Liver (tissue), 9 donors: ENCODE data around the gene LTBP4. TPM values are rescaled to one million over a fixed set of nuclear protein-coding genes. Genes with fewer than 3 reads are reported as not detected.

ENCODE experiments used
- DNase-seq: peaks from one replicate; pipeline ENCODE4 v3.0.0-alpha.2; 2017; ENCODE audit warnings: low spot score
- H3K27ac ChIP-seq, 2 donors: one replicate each; pipeline ENCODE4 v1.7.0; 2013; ENCODE audit warnings: inconsistent platforms in 2 of 2, low read length in 2 of 2, control low read depth in 1 of 2, low read depth in 1 of 2, mild to moderate bottlenecking in 1 of 2
- H3K27me3 ChIP-seq, 4 donors: one replicate each; pipeline versions ENCODE4 v1.6.1 to v1.7.0; 2013; ENCODE audit warnings: low read length in 3 of 4, inconsistent platforms in 1 of 4, mild to moderate bottlenecking in 1 of 4, moderate library complexity in 1 of 4; ENCODE audit not compliant: control insufficient read depth in 4 of 4, insufficient read depth in 4 of 4
- H3K36me3 ChIP-seq, 4 donors: one replicate each; pipeline versions ENCODE4 v1.6.1 to v1.7.0; 2013; ENCODE audit warnings: low read length in 3 of 4, mild to moderate bottlenecking in 3 of 4, low read depth in 1 of 4, moderate library complexity in 1 of 4; ENCODE audit not compliant: control insufficient read depth in 4 of 4, insufficient read depth in 3 of 4
- H3K4me1 ChIP-seq, 4 donors: one replicate each; pipeline versions ENCODE4 v1.6.1 to v1.7.0; 2013; ENCODE audit warnings: low read length in 3 of 4, mild to moderate bottlenecking in 3 of 4, moderate library complexity in 1 of 4; ENCODE audit not compliant: control insufficient read depth in 4 of 4, insufficient read depth in 4 of 4
- H3K4me3 ChIP-seq, 3 donors: one replicate each; pipeline versions ENCODE4 v1.6.1 to v1.7.0; 2013; ENCODE audit warnings: low read length in 3 of 3, control low read depth in 1 of 3, low read depth in 1 of 3, mild to moderate bottlenecking in 1 of 3
- H3K9ac ChIP-seq, 2 donors: one replicate each; pipeline ENCODE4 v1.7.0; 2013; ENCODE audit warnings: low read length in 2 of 2, mild to moderate bottlenecking in 2 of 2, moderate library complexity in 2 of 2, control low read depth in 1 of 2, low read depth in 1 of 2
- H3K9me3 ChIP-seq, 4 donors: one replicate each; pipeline versions ENCODE4 v1.6.1 to v1.7.0; 2013; ENCODE audit warnings: low read length in 3 of 4; ENCODE audit not compliant: control insufficient read depth in 4 of 4
- ATF3 ChIP-seq: IDR thresholded peaks from 2 replicates; pipeline ENCODE4 v1.6.1; 2016; ENCODE audit warnings: antibody characterized with exemption
- CTCF ChIP-seq: fragments of 150-350 bp; IDR thresholded peaks from 2 replicates; pipeline ENCODE4 v1.5.1; 2017; ENCODE audit warnings: improper control_type of control experiment, low read depth, low read length; ENCODE audit not compliant: missing input control
- FOXA1 ChIP-seq: IDR thresholded peaks from 2 replicates; pipeline ENCODE4 v1.6.1; 2016; ENCODE audit warnings: antibody characterized with exemption
- FOXA2 ChIP-seq: IDR thresholded peaks from 2 replicates; pipeline ENCODE4 v1.6.1; 2016; ENCODE audit warnings: antibody characterized with exemption
- GABPA ChIP-seq, 2 donors: IDR thresholded peaks in 1 of 2; conservative IDR thresholded peaks in 1 of 2; 2 replicates each; pipeline ENCODE4 v1.6.1; 2016; ENCODE audit warnings: antibody characterized with exemption in 2 of 2, mild to moderate bottlenecking in 1 of 2, moderate library complexity in 1 of 2
- JUND ChIP-seq, 2 donors: IDR thresholded peaks; 2 replicates each; pipeline ENCODE4 v1.6.1; 2016; ENCODE audit warnings: antibody characterized with exemption in 2 of 2
- MAX ChIP-seq: IDR thresholded peaks from 2 replicates; pipeline ENCODE4 v1.6.1; 2016; ENCODE audit warnings: antibody characterized with exemption
- RAD21 ChIP-seq, 2 donors: IDR thresholded peaks; 2 replicates each; pipeline ENCODE4 v1.6.1; 2016; ENCODE audit warnings: antibody characterized with exemption in 2 of 2, mild to moderate bottlenecking in 2 of 2
- REST ChIP-seq: IDR thresholded peaks from 2 replicates; pipeline ENCODE4 v1.6.1; 2016; ENCODE audit warnings: antibody characterized with exemption, mild to moderate bottlenecking
- RXRA ChIP-seq, 2 donors: IDR thresholded peaks; 2 replicates each; pipeline ENCODE4 v1.6.1; 2017 to 2018; ENCODE audit warnings: antibody characterized with exemption in 2 of 2, mild to moderate bottlenecking in 1 of 2
- TAF1 ChIP-seq: conservative IDR thresholded peaks from 2 replicates; pipeline ENCODE4 v1.6.1; 2016; ENCODE audit warnings: antibody characterized with exemption, mild to moderate bottlenecking
- YY1 ChIP-seq: IDR thresholded peaks from 2 replicates; pipeline ENCODE4 v1.6.1; 2016; ENCODE audit warnings: antibody characterized with exemption, mild to moderate bottlenecking
- ZBTB33 ChIP-seq: IDR thresholded peaks from 2 replicates; pipeline ENCODE4 v1.6.1; 2016; ENCODE audit warnings: antibody characterized with exemption
- WGBS: extraction: QIAGEN DNeasy Blood & Tissue Kit; methylation state at CpG from one replicate; pipeline ENCODE4 v1.1.7; 2013; 5-methylcytosine and 5-hydroxymethylcytosine counted together
- polyA plus RNA-seq, 2 donors: library from polyadenylated mRNA; stranded (reverse) in 1 of 2; unstranded in 1 of 2; fragments of 200-250 nt in 1 of 2; fragments of >200 nt in 1 of 2; fragmentation: Nextera tagmentation in 1 of 2; extraction: Ambion mirVana in 1 of 2; gene quantifications; one replicate each; pipeline versions ENCODE4 v1.2.1 to v1.2.3, GENCODE V29; 2013 to 2015
- total RNA-seq, 2 donors: library from RNA; depleted of rRNA; stranded (reverse); fragments of >200 nt; gene quantifications; one replicate each; pipeline ENCODE4 v1.2.3, GENCODE V29; 2014
- donor health status: healthy.
- donor health status: healthy.
- donor health status: healthy.
- donor health status: healthy.
- donor health status: healthy.

The LTBP4 gene
- total and polyA plus RNA-seq, 4 donors = 9.6 to 28.7 (median 17.8) TPM

GRCh38 chr19:40567750-40568494 is 33.2 kb upstream of the LTBP4 start:
- Histone ChIP-seq H3K36me3 (no peaks in the 10 kb centered on the region), H3K9me3 (no peaks in the 10 kb centered on the region), H3K4me1 (peaks cover 2 to 6% (median 3%) of the 10 kb centered on the region in 4 donors), H3K9ac (no peak overlapping the region), H3K27ac (no peak overlapping the region), H3K27me3 (peaks cover 0 to 4% (median 3%) of the 10 kb centered on the region in 4 donors), H3K4me3 (peak overlapping the region in 1 of 3 donors; percentile 23)
- 9% methylated on average over 70 of the region's 70 CpGs for WGBS
- TF ChIP-seq MAX (no peak), RAD21 (IDR thresholded peaks at IDR 0.05) (no peak), REST (no peak), JUND (IDR thresholded peaks at IDR 0.05) (no peak), CTCF (no peak), ATF3 (no peak), ZBTB33 (no peak), YY1 (no peak), TAF1 (no peak)
- no peak for DNase-seq

GRCh38 chr19:40570313-40571004 is 30.7 kb upstream of the LTBP4 start:
- H3K27me3 ChIP-seq = peaks cover 0 to 4% (median 2%) of the 10 kb centered on the region in 4 donors
- no peak overlapping the region for H3K9ac ChIP-seq
- H3K4me1 ChIP-seq = peaks cover 2 to 6% (median 3%) of the 10 kb centered on the region in 4 donors
- no peak overlapping the region for H3K27ac ChIP-seq
- peak overlapping the region in 1 of 3 donors; percentile 37 for H3K4me3 ChIP-seq
- WGBS = 2% methylated on average over 53 of the region's 53 CpGs
- H3K36me3 ChIP-seq = no peaks in the 10 kb centered on the region
- DNase-seq = peak; percentile 93
- no peaks in the 10 kb centered on the region for H3K9me3 ChIP-seq
- peak; percentile 63 for TF ChIP-seq FOXA2
- TF ChIP-seq FOXA1 = peak; percentile 68
- peak; percentile 37 for TF ChIP-seq CTCF
- TF ChIP-seq RXRA (IDR thresholded peaks at IDR 0.05) = no peak
- peak in 1 of 2 donors; percentile 8 for TF ChIP-seq GABPA (IDR thresholded peaks at IDR 0.05 in 1 of 2, conservative IDR thresholded peaks at IDR 0.05 in 1 of 2)
- no peak for TF ChIP-seq JUND (IDR thresholded peaks at IDR 0.05)
- no peak for TF ChIP-seq ZBTB33
- no peak for TF ChIP-seq RAD21 (IDR thresholded peaks at IDR 0.05)
- peak; percentile 51 for TF ChIP-seq MAX
- TF ChIP-seq ATF3 = no peak
